HG03135 (cell line): Measurements from ENCODE around the gene ARL4D.
"Not testable (repeated sequence)": the region's sequence is repeated elsewhere in the genome, so short reads cannot be mapped to it uniquely, and the experiment has no call there.

Source experiments
- ATAC-seq: cut with Tn5 transposase; IDR thresholded peaks from one replicate; pipeline ENCODE4 v1.9.1; 2021; ENCODE audit warnings: mild to moderate bottlenecking, moderate library complexity; ENCODE audit not compliant: unreplicated experiment

Gene ARL4D

DNA sequence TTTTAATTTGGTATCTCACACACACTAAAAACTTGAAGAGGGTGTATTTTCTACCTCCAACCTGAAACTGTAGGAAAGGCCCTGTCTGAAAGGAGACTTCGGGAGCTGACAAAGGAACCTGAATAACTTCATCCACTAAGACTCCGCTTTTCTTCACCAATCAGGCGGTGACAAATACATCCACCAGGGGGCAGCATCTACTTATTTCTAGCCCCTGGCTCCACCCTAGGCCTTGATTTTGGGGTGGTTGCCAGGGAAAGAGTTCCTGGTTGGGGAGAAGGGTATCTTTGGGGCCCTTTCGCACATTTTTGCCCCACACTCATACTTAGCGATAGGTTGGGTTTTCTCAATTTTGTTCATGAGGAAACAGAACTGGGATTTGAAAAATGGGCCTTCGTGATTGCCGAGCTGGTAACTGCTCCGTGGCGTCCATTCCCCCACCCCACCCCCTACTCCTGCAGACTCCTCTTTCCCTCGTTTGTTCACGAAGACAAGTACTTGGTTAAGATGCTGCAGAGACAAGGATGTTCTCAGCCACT, 4.8 kb upstream of the ARL4D start:
- ATAC-seq = no peak

DNA sequence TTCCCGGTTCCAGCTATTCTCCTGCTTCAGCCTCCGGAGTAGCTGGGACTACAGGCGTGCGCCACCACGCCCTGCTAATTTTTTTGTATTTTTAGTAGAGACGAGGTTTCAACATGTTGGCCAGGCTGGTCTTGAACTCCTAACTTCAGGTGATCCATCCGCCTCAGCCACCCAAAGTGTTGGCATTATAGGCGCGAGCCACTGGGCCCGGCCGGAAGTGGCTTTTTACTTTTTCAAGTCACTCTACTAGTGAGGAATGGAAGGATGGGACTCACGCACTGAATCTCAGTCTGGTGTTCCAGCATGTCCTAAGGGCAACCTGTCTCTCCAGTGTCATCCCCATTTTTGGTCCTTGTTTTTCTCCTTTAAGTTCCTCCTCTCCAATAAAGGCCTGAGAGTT, 4.1 kb upstream of the ARL4D start:
- not testable (repeated sequence) for ATAC-seq

DNA sequence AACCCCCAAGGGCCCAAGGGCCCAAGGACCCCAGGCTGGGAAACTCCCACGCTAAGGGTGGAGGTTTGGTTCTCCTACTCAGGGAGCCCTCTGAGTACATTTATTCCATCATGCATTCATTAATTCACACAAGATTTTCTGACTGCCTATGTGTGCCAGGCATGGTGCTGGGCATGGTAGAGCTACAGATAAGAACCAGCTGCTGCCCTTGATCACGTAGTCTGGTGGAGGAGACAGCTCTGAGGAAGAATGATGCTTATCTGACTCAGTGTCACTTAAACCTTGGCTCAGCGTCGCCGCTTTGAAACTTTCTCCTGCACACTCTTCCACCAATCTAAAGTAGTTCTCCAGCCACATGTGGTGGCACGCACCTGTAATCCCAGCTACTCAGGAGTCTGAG, 3.6 kb upstream of the ARL4D start:
- ATAC-seq = no peak

DNA sequence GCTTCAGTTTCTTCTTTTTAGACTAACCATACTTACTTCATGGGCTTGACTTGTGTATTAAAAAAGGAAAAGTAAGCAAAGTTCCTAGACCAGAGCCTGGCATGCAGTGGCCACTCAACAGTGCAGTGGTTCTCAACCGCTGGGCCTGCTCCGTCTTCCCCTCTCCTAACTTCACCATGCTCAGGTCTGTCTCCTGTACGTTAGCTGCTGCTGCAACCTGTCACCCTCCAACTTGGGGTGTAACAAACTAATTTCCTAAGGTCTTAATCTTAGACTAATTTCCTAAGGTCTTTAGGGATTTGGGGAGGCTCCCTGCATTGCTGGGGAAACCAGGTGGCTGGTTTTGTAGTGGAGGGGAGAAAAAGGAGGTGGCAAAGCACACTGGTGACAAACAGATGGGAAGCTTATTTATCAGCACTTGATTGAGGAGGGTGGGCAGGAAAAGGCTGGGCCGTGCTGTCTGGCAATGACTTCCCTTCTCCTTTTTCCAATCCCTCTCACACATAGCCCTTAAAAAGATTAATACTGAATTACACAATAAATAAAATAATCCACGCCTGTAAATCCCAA, 2.2 kb upstream of the ARL4D start:
- ATAC-seq = no peak

DNA sequence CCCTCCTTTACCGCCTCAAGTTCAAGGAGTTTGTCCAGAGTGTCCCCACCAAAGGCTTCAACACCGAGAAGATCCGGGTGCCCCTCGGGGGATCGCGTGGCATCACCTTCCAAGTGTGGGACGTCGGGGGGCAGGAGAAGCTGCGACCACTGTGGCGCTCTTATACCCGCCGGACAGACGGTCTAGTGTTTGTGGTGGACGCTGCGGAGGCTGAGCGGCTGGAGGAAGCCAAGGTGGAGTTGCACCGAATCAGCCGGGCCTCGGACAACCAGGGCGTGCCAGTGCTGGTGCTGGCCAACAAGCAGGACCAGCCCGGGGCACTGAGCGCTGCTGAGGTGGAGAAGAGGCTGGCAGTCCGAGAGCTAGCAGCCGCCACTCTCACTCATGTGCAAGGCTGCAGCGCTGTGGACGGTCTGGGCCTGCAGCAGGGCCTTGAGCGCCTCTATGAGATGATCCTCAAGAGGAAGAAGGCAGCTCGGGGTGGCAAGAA, 1.1 kb downstream of the ARL4D start:
- ATAC-seq = no peak

DNA sequence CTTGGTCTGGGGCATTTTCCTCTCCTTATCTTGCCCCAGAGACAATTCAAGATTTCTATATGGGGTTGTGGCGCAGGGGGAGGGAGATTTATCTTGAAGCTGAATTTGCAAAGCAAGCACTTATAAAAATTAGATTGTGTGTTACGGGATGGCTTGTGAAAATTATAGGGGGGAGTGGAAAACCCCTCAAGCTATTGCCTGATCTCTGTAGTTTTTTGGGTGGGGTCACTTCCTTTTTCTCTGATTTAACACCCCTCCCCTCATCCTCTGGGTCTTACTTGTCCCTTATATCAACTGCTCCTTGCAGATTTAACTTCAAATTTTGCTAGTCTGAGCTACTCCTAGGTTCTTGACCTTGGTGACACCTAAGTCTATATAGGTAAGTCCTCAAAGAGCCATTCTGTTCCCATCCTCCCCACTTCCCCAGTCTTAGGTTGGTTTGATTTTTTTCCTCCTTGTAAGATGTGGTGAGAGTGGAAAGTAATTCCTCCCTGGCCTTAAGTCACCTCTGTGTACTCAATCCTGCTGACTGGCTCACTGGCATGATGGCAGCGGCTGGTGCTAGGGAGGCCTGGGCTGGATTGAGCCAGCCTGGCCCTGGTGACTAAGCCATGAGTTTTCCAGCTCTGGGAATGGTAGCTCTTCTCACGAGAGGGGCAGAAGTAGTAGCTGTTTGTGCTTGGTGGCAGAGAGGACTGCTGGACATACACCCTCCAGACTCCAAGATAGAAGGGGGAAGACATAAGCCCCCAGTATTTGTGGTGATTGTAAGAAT, 2.3 kb downstream of the ARL4D start:
- no peak for ATAC-seq

DNA sequence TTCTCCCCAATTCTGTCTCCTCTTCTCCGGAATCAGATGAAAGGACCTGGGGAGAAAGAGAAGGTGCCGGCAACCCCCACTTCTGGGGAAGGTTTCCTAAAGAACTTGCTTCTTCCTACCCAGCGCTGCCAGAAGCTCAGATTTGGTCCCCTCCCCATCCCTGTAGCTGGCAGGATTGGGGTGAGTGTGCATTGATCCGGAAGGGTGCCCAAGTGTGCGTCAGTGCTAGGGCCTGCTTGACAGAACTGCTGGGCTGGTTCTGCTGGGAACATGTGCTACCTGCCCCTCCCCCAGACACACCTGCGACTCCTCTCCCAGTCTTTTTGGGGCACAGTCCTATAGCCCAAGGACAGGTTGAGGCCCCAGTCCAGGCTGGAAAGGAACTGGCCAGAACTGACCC, 3.3 kb downstream of the ARL4D start:
- ATAC-seq = no peak

DNA sequence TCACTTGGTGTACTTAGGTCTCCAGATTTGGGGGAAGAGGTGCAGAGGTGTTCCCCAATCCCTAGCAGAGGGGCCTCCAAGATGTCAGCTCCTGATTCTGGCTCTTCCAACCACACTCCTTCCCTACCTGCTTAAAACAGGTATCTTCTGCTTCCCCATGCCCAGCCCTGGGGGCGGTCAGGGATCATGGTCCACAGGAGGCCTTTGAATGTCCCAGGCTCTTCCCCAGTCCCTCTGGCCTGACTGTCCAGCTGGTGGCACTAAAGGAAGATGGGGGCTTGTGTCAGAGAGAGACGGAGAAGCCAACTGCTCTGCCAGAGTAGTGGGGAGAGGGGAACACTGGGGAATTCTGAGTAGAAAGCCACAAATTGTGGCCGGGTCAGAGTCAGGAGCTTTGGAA, 3.8 kb downstream of the ARL4D start:
- no peak for ATAC-seq

DNA sequence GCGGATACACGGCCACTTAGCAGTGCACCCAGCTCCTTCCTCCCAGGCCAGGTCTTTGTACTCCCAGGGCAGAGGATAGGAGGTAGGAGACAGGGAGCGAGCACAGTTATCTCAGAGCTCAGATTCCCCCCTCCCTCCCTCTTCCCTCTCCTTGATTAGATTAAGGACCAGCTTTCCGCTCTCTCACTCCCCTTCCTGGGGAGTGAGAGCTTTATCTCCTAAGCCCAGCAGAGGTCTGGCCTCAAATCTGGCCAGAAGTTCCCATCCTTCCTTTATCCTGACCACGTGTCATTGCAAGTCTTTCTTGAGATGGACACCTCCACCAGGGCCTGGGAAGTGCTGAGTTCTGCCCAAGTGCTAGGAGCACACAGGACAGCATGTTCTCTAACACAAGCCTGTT, 5.1 kb downstream of the ARL4D start:
- ATAC-seq = no peak

DNA sequence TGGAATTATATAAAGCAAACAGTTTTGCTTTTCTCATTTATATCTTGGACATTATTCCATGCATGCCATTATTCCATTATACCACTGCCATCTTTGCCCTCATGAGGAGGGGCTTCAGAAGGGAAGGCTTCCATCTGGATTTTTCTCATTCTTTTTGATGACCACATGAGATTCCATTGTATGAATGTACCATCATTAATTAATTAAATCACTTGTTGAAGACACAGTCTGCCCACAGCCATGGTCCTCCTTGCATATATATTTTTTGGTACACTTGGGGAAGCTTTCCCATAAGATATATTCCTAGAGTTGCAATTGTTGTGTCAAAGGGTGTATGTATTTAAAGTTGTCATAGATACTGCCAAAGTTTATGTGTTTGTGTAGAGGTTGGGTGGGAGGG, 7.1 kb downstream of the ARL4D start:
- ATAC-seq = no peak

DNA sequence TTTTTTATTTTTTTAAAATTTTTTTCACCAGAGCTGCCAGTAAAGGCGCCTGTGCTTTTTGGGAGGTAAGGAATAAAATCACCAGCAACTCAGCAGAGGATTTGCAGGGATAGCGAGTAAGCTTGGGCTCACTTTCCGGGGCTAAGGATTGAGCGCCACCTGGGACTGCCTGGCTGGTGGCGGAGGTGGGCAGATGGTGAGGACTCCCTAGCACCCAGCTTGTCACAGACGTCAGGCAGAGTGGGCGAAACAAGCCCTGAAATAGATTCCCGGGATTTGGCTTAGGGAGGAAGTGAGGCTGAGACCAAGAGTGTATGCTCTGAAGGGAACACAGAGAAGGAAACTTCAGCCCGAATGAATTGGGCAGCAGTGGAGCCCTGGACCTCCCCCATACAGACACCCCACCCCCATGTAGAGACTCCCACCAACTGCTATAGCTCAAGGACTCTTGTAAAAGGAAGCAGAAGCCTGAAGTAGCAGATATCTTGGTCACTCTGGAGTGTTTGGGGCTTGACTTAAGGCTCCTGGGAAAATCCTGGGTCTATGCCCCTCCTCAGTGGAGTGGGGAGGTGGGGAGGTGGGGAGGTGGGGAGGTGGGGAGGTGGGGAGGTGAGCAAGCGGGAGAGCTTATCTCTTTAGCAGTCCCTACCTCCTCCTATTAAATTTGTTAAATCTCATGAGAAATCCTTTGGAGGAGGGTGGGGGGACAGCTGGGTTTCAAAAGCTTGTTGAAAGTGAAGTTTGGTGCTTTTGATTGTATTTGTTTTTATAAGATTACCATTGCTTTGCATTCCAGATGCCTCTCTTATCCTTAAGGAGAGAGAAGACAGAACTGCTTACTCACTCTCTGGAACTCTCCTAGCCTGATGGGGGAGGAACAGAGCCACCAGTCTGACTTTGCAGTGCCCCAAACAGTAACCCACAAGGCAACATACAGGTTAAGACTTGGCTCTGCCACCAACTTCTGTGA, 8.2 kb downstream of the ARL4D start:
- no peak for ATAC-seq

DNA sequence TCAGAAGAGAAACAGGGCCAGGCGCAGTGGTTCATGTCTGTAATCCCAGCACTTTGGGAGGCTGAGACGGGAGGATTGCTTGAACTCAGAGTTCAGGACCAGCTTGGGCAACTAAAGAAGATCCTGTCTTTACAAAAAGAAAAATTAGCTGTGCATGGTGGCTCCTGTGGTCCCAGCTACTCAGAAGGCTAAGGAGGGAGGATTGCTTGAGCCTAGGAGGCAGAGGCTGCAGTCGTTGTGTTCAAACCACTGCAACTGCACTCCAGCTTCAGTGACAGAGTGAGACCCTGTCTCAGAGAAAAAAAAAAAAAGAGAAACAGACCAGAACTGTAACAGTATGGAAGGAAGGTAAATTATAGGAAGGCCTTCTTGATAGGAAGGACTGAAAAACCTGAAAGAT, 10.3 kb downstream of the ARL4D start:
- ATAC-seq = no peak

DNA sequence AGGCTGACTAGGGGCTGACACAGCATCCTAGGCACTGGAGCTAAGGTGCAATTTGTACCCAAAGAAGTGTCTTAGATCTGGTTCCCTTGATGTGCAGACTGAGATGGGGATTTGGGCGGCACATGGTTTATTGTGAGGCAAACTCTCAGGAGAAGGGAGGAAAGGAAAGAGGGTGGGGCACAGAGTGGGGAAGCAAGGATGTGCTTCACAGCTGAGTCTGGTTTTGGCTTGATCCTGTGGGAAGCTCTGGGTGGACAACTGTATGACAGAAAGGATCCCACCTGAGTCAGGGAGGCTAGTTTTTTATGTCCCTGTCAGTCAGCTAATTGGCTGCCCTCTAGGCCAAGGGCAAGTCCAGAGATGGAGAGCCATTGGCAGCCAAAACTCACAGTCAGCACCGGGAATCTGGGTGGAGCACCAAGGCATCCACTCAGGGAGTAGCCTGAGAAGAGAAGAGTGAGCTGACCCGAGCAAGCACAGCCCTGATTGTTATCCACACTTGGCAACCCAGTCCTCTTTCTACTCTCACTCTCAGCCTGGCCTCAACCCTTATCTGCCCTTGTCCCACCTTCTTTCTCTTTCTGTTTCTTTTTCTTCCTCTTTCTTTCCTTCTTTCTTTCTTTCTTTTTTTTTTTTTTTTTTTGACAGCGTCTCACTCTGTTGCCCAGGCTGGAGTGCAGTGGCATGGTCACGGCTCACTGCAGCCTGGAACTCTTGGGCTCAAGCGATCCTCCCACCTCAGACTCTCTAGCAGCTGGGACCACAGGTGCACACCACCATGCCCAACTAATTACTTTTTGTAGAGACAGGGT, 12.0 kb downstream of the ARL4D start:
- ATAC-seq = no peak

DNA sequence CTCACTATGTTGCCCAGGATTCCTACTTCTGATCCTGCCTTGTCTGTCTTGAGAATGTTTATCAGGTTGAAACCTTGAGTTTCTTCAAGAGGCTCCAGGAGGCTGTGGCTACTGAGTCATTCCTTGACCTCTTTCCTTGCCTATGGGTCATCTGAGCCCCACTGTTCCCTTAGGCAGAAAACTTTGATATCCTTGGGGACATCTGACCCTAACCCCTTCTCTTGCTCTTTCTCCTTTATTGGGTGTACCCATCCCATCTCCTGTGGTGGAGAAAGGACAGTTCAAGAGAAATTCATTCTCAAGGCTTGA, 12.5 kb downstream of the ARL4D start:
- no peak for ATAC-seq

DNA sequence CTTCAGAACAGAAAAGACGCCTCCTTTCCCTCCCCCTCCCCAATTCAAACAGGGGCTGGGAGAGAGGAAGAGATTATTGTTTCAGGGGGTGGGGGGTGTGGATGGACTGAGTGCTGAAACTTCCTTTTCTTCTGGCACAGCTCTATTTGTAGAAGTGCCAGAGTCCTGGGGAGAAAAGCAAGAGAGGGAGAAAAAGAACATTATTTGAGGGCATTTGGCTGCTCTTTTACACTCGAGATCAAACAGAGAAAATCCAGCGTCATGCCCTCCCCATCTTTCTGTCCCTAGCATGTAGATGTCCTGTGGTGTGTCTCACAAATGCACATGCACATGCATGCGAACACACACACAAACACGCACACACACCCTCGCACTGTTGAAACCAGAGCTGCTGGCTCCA, 13.0 kb downstream of the ARL4D start:
- ATAC-seq = no peak

DNA sequence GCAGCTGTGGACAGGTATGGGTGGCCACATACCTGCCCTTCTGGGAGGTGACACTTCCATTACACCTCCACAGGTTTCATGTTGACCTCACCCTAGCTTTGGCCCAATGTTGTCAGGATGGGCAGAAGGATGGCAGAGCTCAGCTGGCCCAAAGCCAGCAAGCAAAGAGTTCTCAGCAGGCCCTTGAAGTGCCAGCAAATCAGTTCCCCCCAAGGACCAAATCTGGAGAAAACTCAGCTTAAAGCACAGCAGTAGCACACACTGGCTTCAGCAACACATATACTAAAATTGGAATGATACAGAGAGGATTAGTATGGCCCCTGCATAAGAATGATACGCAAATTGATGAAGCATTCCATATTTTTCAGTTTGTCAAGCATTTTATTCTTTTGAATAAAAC, 13.4 kb downstream of the ARL4D start:
- ATAC-seq = no peak

DNA sequence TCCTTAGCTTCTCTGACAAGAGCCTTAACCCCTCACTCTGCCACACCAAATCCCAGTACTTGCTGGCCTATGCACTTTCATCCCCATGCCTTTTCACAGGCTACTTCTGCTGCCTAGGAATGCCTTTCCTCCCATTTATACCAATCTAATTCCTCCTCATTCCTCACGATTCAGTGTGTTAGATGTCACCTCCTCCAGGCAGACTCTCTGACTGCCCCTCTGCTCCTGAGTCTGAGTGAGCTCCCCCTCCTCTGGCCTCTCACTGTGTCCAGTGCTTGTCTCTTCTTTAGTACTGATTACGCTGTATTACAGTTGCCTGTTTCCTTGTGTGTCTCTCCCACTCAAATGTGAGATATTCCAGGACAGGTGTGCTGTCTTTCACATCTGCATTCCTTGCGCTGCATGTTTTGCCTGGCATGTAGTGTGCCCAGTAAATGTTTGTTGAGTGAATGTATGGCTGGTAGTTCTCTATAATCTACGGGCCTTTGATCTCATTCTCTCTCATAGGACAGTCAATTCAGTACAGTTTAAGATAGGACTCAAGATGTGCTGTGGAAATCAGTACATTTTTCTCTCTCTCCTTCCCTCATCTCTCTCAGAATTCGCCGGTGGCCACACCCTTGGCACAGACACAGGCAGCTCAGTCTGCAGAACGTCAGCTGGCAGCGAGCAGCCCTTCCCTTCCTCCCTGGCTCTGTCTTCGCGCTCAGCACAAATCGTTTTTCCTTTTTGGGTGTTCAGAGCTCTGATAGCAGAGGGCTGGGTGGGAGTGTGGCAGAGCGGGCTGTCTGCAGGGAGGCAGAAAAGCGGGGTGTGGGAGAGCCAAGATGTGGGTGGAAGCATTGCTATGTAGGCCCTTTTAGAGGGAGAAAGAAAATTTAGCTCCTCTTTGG, 18.5 kb downstream of the ARL4D start:
- no peak for ATAC-seq

DNA sequence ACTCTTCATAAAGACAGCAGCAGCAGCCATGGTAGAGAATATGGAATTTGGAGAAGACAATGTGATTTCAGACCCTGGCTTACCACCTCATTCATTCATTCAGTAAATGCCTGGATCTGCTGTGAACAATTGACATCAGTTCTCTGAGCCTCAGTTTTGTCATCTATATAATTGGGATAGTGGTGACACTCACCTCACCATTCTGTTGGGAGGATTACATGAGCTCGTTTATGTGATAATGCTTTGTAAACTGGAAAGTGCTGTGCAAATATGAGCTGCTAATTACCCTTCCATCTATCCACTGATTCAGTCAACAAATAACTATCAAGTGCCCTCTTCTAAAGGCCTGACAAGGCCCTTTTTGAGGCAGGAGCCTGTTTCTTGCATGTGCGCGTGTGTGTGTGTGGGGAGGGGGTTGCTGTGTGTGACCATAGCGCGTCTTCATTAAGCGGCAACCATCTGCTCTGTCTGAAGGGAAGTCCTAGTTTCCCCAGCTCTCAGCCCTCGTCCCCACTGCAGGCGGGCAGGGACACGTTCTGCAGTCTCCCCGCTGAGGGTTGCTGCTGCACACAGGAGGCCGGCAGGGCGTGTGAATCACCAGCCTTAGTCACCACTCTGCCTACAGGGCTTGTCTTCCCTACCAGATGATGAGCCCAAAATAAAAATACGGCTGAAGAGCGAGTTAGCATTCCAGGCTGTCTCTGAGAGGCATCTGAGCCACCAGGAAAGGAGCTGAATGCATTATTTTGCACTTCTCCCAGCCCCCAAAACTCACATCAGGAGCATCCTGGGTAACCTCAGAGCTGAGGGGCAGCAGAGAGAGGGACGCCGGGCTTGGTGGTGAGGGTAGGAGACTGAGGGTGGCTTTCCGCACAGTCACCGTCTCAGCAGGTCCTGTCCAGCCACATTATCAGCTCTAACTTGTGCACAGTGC, 19.9 kb downstream of the ARL4D start:
- ATAC-seq = no peak
